ENCODE data around the gene VWA8.
A peak's percentile ranks its signal among the peaks of the same experiment; 100 is the strongest.
"Not testable (repeated sequence)": the region's sequence is repeated elsewhere in the genome, so short reads cannot be mapped to it uniquely, and the experiment has no call there.

VWA8 gene

DNA sequence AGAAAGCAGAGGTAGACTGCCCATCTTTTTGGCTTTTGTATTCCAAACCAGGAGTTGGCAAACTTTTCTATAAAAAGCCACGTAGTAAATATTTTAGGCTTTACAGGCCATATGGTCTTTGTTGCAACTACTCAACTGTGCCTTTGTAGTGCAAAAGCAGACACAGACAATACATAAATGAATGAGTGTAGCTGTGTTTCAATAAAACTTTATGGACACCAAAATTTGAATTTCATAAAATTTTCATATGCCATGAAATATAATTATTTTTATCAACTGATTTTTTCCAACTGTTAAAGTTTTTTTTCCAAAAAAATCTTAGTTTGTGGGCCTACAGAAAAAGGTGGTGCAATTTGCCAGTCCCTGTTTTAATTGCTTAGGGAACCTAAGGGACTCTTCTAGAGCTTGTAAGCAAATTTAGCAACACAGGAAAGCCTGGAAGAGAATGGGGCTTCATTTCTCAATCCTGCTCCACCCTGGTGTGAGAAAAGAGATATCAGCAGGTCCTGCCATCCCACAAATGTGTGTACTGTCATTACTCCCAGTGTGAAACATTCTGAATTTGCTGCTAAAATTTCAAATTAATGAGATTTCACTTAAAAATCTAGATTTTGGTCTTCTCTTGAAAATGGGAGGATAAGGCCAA, 309.4 kb downstream of the VWA8 start:
- DNase-seq (ENCODE audit: low read depth in 2 of 2): peak; percentile 32 to 43
- no peak for TF ChIP-seq CTCF (IDR thresholded peaks at IDR 0.05; ENCODE audit: low read depth, low read length)
- no peak overlapping the region for H3K4me3 ChIP-seq (replicated peaks in 1 of 2; ENCODE audit: low read depth in 2 of 2, low read length in 2 of 2)

DNA sequence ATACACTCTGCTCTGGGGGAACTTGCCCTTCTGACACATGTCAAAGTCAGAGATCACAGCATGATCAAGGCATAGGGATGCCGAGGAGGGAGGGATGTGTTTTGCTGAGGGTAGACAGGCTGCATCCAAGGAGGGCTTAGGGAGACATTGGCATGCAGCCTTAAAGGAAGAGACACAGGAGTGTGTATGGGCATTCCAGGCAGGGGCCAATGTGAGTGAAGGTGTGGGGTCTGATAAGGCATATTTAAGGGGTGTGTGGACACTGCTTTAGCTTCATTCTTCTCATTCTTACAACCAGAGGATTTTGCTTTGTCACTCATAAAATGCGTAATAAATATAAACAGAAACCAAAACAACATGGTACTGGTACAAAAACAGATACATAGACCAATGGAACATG, 310.2 kb downstream of the VWA8 start:
- TF ChIP-seq CTCF (IDR thresholded peaks at IDR 0.05; ENCODE audit: low read depth, low read length): no peak
- no peak for DNase-seq (ENCODE audit: low read depth in 2 of 2)
- H3K4me3 ChIP-seq (replicated peaks in 1 of 2; ENCODE audit: low read depth in 2 of 2, low read length in 2 of 2): no peak overlapping the region

- H3K4me3 ChIP-seq (replicated peaks in 1 of 2; ENCODE audit: low read depth in 2 of 2, low read length in 2 of 2): no peak overlapping the region
- DNase-seq (ENCODE audit: low read depth in 2 of 2): peak; percentile 28 to 43
- TF ChIP-seq CTCF (IDR thresholded peaks at IDR 0.05; ENCODE audit: low read depth, low read length): peak; percentile 50
Measured at GRCh38 chr13:41649659-41650058, 311.2 kb downstream of the VWA8 start.

- DNase-seq (ENCODE audit: low read depth in 2 of 2): peak; percentile 57 to 87
- no peak overlapping the region for H3K4me3 ChIP-seq (replicated peaks in 1 of 2; ENCODE audit: low read depth in 2 of 2, low read length in 2 of 2)
- TF ChIP-seq CTCF (IDR thresholded peaks at IDR 0.05; ENCODE audit: low read depth, low read length): no peak
Measured at GRCh38 chr13:41648314-41648935, 312.5 kb downstream of the VWA8 start.

DNA sequence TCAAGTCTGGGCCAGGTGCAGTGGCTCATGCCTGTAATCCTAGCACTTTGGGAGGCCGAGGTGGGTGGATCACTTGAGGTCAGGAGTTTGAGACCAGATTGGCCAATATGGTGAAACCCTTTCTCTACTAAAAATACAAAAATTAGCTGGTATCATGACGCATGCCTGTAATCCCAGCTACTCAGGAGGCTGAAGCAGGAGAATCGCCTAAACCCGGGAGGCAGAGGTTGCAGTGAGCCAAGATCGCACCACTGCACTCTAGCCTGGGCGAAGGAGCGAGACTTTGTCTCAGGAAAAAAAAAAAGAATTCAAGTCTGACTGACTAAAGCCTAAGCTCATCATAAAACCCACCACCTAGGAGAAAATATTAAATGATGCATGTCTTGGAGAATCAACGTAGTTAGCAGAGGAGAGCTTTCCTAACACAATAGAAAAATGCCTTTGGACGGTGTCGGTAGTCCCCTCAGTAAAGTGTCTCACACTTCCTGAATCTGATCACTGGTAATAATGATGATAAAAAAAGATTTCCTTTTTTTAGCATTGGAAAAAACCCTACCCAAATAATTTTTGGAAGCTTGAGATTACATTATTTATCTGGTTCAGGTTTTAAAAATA, 313.1 kb downstream of the VWA8 start:
- DNase-seq (ENCODE audit: low read depth in 2 of 2): peak in 1 of 2 donors; percentile 50

GRCh38 chr13:41645331-41645730, 315.6 kb downstream of the VWA8 start:
- no peak for TF ChIP-seq CTCF (IDR thresholded peaks at IDR 0.05; ENCODE audit: low read depth, low read length)
- H3K4me3 ChIP-seq (replicated peaks in 1 of 2; ENCODE audit: low read depth in 2 of 2, low read length in 2 of 2): no peak overlapping the region
- DNase-seq (ENCODE audit: low read depth in 2 of 2): peak; percentile 85 to 95

More for the DNA sequence above, 313.1 kb downstream of the VWA8 start:
- not testable (repeated sequence) for H3K4me3 ChIP-seq (replicated peaks in 1 of 2; ENCODE audit: low read depth in 2 of 2, low read length in 2 of 2)

GRCh38 chr13:41644742-41645141, 316.2 kb downstream of the VWA8 start:
- no peak for DNase-seq (ENCODE audit: low read depth in 2 of 2)
- H3K4me3 ChIP-seq (replicated peaks in 1 of 2; ENCODE audit: low read depth in 2 of 2, low read length in 2 of 2): no peak overlapping the region
- TF ChIP-seq CTCF (IDR thresholded peaks at IDR 0.05; ENCODE audit: low read depth, low read length): no peak
